Mesothelial cell of epicardium (in vitro differentiated cells): ENCODE results near the gene SKOR1. TPM values are rescaled to one million over a fixed set of nuclear protein-coding genes. Genes with fewer than 3 reads are reported as not detected.
A peak's percentile ranks its signal among the peaks of the same experiment; 100 is the strongest.

Experiments
- DNase-seq, 2 experiments: peaks; one replicate each; pipeline ENCODE4 v3.0.0; 2021; ENCODE audit warnings: low spot score in 2 of 2; ENCODE audit not compliant: unreplicated experiment in 2 of 2
- H3K27ac Mint-ChIP-seq: 2 replicates; pipeline ENCODE4 v1.8.0; 2021; ENCODE audit warnings: mixed read lengths
- H3K27me3 Mint-ChIP-seq: 2 replicates; pipeline ENCODE4 v1.8.0; 2021; ENCODE audit warnings: low read depth, mixed read lengths
- H3K36me3 Mint-ChIP-seq: 2 replicates; pipeline ENCODE4 v1.8.0; 2021; ENCODE audit warnings: mixed read lengths
- H3K4me1 Mint-ChIP-seq: 2 replicates; pipeline ENCODE4 v1.8.0; 2021; ENCODE audit warnings: mixed read lengths
- H3K4me3 Mint-ChIP-seq: 2 replicates; pipeline ENCODE4 v1.8.0; 2021; ENCODE audit warnings: mild to moderate bottlenecking, moderate library complexity, mixed read lengths
- H3K9me3 Mint-ChIP-seq: 2 replicates; pipeline ENCODE4 v1.8.0; 2021; ENCODE audit warnings: mixed read lengths
- CTCF ChIP-seq: fragments of 200-600 bp; sonication (generic); IDR thresholded peaks from one replicate; pipeline ENCODE4 v1.5.0; 2021; ENCODE audit warnings: antibody characterized with exemption; ENCODE audit not compliant: unreplicated experiment
- total RNA-seq: library from RNA; stranded (reverse); gene quantifications from 3 replicates; pipeline ENCODE4 v1.2.1, GENCODE V29; 2021

The SKOR1 gene
- total RNA-seq, 1 donor from 2014 or later, result 1.1 TPM

DNA sequence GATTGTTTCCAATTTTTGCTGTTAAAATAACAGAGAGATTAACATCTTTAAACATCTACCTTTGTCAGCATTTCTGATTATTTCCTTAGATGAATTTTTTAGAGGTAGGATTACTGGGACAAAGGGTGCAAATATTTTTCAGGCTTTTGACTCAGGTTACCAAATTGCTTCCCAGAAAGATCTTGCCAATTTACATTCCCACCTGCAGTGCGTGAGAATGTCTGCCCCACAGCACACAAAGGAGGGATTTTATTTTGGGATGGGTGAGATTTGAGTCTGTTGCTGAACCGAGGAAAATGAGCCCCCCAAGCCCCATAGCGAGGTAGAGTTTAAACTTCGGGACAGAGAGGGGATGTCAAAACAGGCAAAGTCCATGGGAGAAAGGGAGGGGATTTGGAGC is 40.5 kb downstream of the SKOR1 start:
- no peak for TF ChIP-seq CTCF
- no peaks in the 10 kb centered on the region for H3K27me3 Mint-ChIP-seq
- H3K4me1 Mint-ChIP-seq, result peaks cover 13% of the 10 kb centered on the region
- no peak for DNase-seq
- H3K36me3 Mint-ChIP-seq, result peaks cover 8% of the 10 kb centered on the region
- peaks cover 11% of the 10 kb centered on the region for H3K9me3 Mint-ChIP-seq
- H3K4me3 Mint-ChIP-seq, result no peak overlapping the region
- peak overlapping the region; percentile 74 for H3K27ac Mint-ChIP-seq

- no peak overlapping the region for H3K27ac Mint-ChIP-seq
- peaks cover 8% of the 10 kb centered on the region for H3K36me3 Mint-ChIP-seq
- no peak for DNase-seq
- H3K9me3 Mint-ChIP-seq, result peaks cover 35% of the 10 kb centered on the region
- peaks cover 8% of the 10 kb centered on the region for H3K4me1 Mint-ChIP-seq
- no peak for TF ChIP-seq CTCF
- H3K4me3 Mint-ChIP-seq, result no peak overlapping the region
- H3K27me3 Mint-ChIP-seq, result no peaks in the 10 kb centered on the region
Observed at GRCh38 chr15:67869701-67870100, 44.4 kb downstream of the SKOR1 start.

DNA sequence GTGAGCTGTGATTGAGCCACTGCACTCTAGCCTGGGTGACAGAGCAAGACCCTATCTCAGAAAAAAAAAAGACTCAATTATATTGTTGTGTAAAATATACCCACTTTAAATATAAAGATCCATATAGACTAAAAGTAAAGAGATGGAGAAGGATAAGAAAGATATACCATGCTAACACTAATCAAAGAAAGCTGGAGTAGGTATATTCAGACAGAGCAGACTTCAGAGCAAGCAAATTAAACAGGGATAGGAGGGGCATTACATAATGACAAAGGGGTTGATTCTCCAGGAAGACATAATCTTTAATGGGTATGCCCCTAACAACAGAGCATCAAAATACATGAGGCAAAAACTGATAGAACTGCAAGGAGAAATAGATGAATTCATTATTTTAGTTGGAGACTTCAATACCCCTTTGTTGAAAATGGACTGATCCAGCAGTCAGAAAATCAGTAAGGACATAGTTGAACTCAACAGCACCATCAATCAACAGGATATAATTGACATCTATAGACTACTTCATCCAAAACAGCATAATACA is 45.6 kb downstream of the SKOR1 start:
- DNase-seq, result no peak
- H3K36me3 Mint-ChIP-seq, result peaks cover 8% of the 10 kb centered on the region
- H3K9me3 Mint-ChIP-seq, result peaks cover 35% of the 10 kb centered on the region
- no peak for TF ChIP-seq CTCF
- H3K4me1 Mint-ChIP-seq, result peaks cover 5% of the 10 kb centered on the region
- no peak overlapping the region for H3K27ac Mint-ChIP-seq
- H3K4me3 Mint-ChIP-seq, result no peak overlapping the region
- H3K27me3 Mint-ChIP-seq, result no peaks in the 10 kb centered on the region

GRCh38 chr15:67873777-67874176 is 48.5 kb downstream of the SKOR1 start:
- H3K27me3 Mint-ChIP-seq, result no peaks in the 10 kb centered on the region
- no peak overlapping the region for H3K27ac Mint-ChIP-seq
- DNase-seq, result no peak
- peaks cover 18% of the 10 kb centered on the region for H3K4me1 Mint-ChIP-seq
- H3K4me3 Mint-ChIP-seq, result no peak overlapping the region
- peaks cover 35% of the 10 kb centered on the region for H3K9me3 Mint-ChIP-seq
- peaks cover 8% of the 10 kb centered on the region for H3K36me3 Mint-ChIP-seq
- no peak for TF ChIP-seq CTCF

- Mint-ChIP-seq H3K27ac (no peak overlapping the region), H3K4me3 (no peak overlapping the region), H3K27me3 (no peaks in the 10 kb centered on the region), H3K9me3 (peaks cover 3% of the 10 kb centered on the region), H3K4me1 (peaks cover 52% of the 10 kb centered on the region), H3K36me3 (no peaks in the 10 kb centered on the region)
- no peak for DNase-seq
- TF ChIP-seq CTCF, result no peak
Observed at GRCh38 chr15:67878712-67879206, 53.5 kb downstream of the SKOR1 start.
